SK-N-SH (cell line): ENCODE measurements around the gene DCST1. TPM values are rescaled to one million over a fixed set of nuclear protein-coding genes. Genes with fewer than 3 reads are reported as not detected.

ENCODE experiments used
- CTCF ChIA-PET: fragments of 300-600, 350-600 bp; formaldehyde crosslinking; extraction: SDS; loops from one replicate; lab custom pipeline; 2021; lab: Yijun Ruan, JAX
- POLR2A ChIA-PET: fragments of 350-600 bp; sonication (Branson Sonifier 250); formaldehyde crosslinking; extraction: SDS; loops from one replicate; lab custom pipeline; 2020; ENCODE audit warnings: antibody characterized with exemption, inconsistent platforms; lab: Yijun Ruan, JAX
- DNase-seq: peaks from one replicate; pipeline ENCODE4 v3.0.0; 2012
- H2AFZ ChIP-seq: fragments of 200-600 bp; sonication (generic); 2 replicates; pipeline ENCODE4 v1.8.1; 2016; ENCODE audit warnings: antibody characterized with exemption, mild to moderate bottlenecking, low read depth
- H3F3A ChIP-seq: fragments of 200-600 bp; sonication (generic); replicated peaks from 2 replicates; pipeline ENCODE3; 2016; ENCODE audit warnings: antibody characterized with exemption, mild to moderate bottlenecking; ENCODE audit not compliant: insufficient read depth
- H3K27ac ChIP-seq, 2 experiments: fragments of 200-500 bp in 1 of 2; fragments of 200-600 bp in 1 of 2; sonication (Bioruptor generic) in 1 of 2; sonication (generic), shearing (Covaris generic) in 1 of 2; 2 replicates each; pipeline versions ENCODE4 v1.5.1 to v1.6.1; 2014 to 2016; ENCODE audit warnings: low read depth in 2 of 2, inconsistent platforms in 1 of 2, low read length in 1 of 2, mild to moderate bottlenecking in 1 of 2, mixed read lengths in 1 of 2
- H3K27me3 ChIP-seq: fragments of 200-600 bp; sonication (generic), shearing (Covaris generic); 2 replicates; pipeline ENCODE4 v1.6.1; 2016; ENCODE audit warnings: mixed run types; ENCODE audit not compliant: insufficient read depth
- H3K36me3 ChIP-seq, 2 experiments: fragments of 200-500 bp in 1 of 2; fragments of 200-600 bp in 1 of 2; sonication (Bioruptor generic) in 1 of 2; sonication (generic) in 1 of 2; replicated peaks in 1 of 2; 2 replicates each; pipeline versions ENCODE3 to v1.5.1; 2014 to 2016; ENCODE audit warnings: low read length in 1 of 2, mild to moderate bottlenecking in 1 of 2; ENCODE audit not compliant: insufficient read depth in 2 of 2, control insufficient read depth in 1 of 2
- H3K4me1 ChIP-seq, 2 experiments: fragments of 200-500 bp in 1 of 2; fragments of 200-600 bp in 1 of 2; sonication (Bioruptor generic) in 1 of 2; sonication (generic), shearing (Covaris generic) in 1 of 2; 2 replicates each; pipeline versions ENCODE4 v1.5.1 to v1.6.1; 2014 to 2016; ENCODE audit warnings: low read depth in 1 of 2, low read length in 1 of 2, mixed run types in 1 of 2; ENCODE audit not compliant: insufficient read depth in 2 of 2, control insufficient read depth in 1 of 2
- H3K4me2 ChIP-seq: fragments of 200-600 bp; sonication (generic), shearing (Covaris generic); 2 replicates; pipeline ENCODE4 v1.6.1; 2017; ENCODE audit warnings: mixed run types
- H3K4me3 ChIP-seq, 2 experiments: fragments of 200-500 bp in 1 of 2; fragments of 200-600 bp in 1 of 2; sonication (Bioruptor generic) in 1 of 2; sonication (generic), shearing (Covaris generic) in 1 of 2; 2 replicates each; pipeline versions ENCODE4 v1.5.1 to v1.8.1; 2014 to 2016; ENCODE audit warnings: low read depth in 2 of 2, inconsistent platforms in 1 of 2, low read length in 1 of 2, mild to moderate bottlenecking in 1 of 2, mixed read lengths in 1 of 2, moderate library complexity in 1 of 2
- H3K79me2 ChIP-seq: fragments of 200-600 bp; sonication (generic); 2 replicates; pipeline ENCODE4 v1.8.1; 2017; ENCODE audit warnings: mild to moderate bottlenecking; ENCODE audit not compliant: insufficient read depth
- H3K9ac ChIP-seq: fragments of 200-600 bp; sonication (generic); 2 replicates; pipeline ENCODE4 v1.6.1; 2017; ENCODE audit warnings: mixed run types
- H3K9me2 ChIP-seq: fragments of 200-600 bp; sonication (generic); 2 replicates; pipeline ENCODE4 v1.6.1; 2017; ENCODE audit warnings: mixed run types
- H3K9me3 ChIP-seq: fragments of 200-600 bp; sonication (generic); 2 replicates; pipeline ENCODE4 v1.6.1; 2017; ENCODE audit warnings: mixed run types, mild to moderate bottlenecking, moderate library complexity
- H4K20me1 ChIP-seq: fragments of 200-600 bp; sonication (generic); 2 replicates; pipeline ENCODE4 v1.6.1; 2017; ENCODE audit warnings: mild to moderate bottlenecking, mixed run types; ENCODE audit not compliant: insufficient read depth
- CHD2 ChIP-seq: fragments of 150-350 bp; IDR thresholded peaks from 2 replicates; pipeline ENCODE4 v1.6.1; 2018; ENCODE audit warnings: low read length; ENCODE audit not compliant: partially characterized antibody
- CTCF ChIP-seq: fragments of 200-600 bp; sonication (generic); IDR thresholded peaks from 2 replicates; pipeline ENCODE4 v1.6.1; 2017; ENCODE audit warnings: antibody characterized with exemption, mild to moderate bottlenecking, moderate library complexity
- ELF1 ChIP-seq: IDR thresholded peaks from 2 replicates; pipeline ENCODE4 v1.4.0; 2012
- EP300 ChIP-seq, 2 experiments: IDR thresholded peaks; 2 replicates each; pipeline versions ENCODE4 v1.4.0 to v1.6.1; 2012; ENCODE audit warnings: borderline replicate concordance in 1 of 2, low read depth in 1 of 2, low read length in 1 of 2
- EZH2phosphoT487 ChIP-seq: fragments of 200-600 bp; sonication (generic); IDR thresholded peaks from 2 replicates; pipeline ENCODE4 v1.6.1; 2017; ENCODE audit warnings: low read depth, mixed run types, mild to moderate bottlenecking, antibody characterized with exemption, moderate library complexity, borderline replicate concordance
- FOXJ3 ChIP-seq: sonication (generic); formaldehyde crosslinking; IDR thresholded peaks from 2 replicates; pipeline ENCODE4 v1.5.1; 2020; ENCODE audit warnings: mild to moderate bottlenecking, missing genetic modification reagents
- GABPA ChIP-seq: IDR thresholded peaks from 2 replicates; pipeline ENCODE4 v1.4.0; 2012; ENCODE audit warnings: low read depth, mild to moderate bottlenecking
- GATA2 ChIP-seq: sonication (generic); formaldehyde crosslinking; IDR thresholded peaks from 2 replicates; pipeline ENCODE4 v1.5.0; 2020; ENCODE audit warnings: mild to moderate bottlenecking, missing genetic modification reagents
- JUND ChIP-seq: IDR thresholded peaks from 2 replicates; pipeline ENCODE4 v1.4.0; 2012
- PBX3 ChIP-seq: IDR thresholded peaks from 2 replicates; pipeline ENCODE4; 2012
- POLR2AphosphoS5 ChIP-seq: IDR thresholded peaks from 2 replicates; pipeline ENCODE4 v1.6.1; 2012; ENCODE audit warnings: low read depth, low read length
- RCOR1 ChIP-seq: fragments of 150-350 bp; IDR thresholded peaks from 2 replicates; pipeline ENCODE4 v1.6.1; 2017; ENCODE audit warnings: antibody characterized with exemption, low read length
- RFX5 ChIP-seq: IDR thresholded peaks from 2 replicates; pipeline ENCODE4 v1.6.1; 2012; ENCODE audit warnings: mild to moderate bottlenecking, improper control_type of control experiment, low read length
- RXRA ChIP-seq: IDR thresholded peaks from 2 replicates; pipeline ENCODE4 v1.4.0; 2012; ENCODE audit warnings: low read depth, mild to moderate bottlenecking, borderline replicate concordance
- SIN3A ChIP-seq: IDR thresholded peaks from 2 replicates; pipeline ENCODE4 v1.6.1; 2012; ENCODE audit warnings: low read depth, mild to moderate bottlenecking, low read length, moderate library complexity, borderline replicate concordance
- SMC3 ChIP-seq: IDR thresholded peaks from 2 replicates; pipeline ENCODE4 v1.6.1; 2012; ENCODE audit warnings: low read depth, low read length, improper control_type of control experiment
- TCF12 ChIP-seq: IDR thresholded peaks from 2 replicates; pipeline ENCODE4 v1.4.0; 2012
- TEAD4 ChIP-seq: IDR thresholded peaks from 2 replicates; pipeline ENCODE4 v1.4.0; 2012; ENCODE audit warnings: mild to moderate bottlenecking, borderline replicate concordance; ENCODE audit not compliant: insufficient read depth
- USF1 ChIP-seq: IDR thresholded peaks from 2 replicates; pipeline ENCODE4 v1.4.0; 2012; ENCODE audit warnings: low read depth, borderline replicate concordance
- USF2 ChIP-seq: fragments of 150-350 bp; IDR thresholded peaks from 2 replicates; pipeline ENCODE4 v1.6.1; 2017; ENCODE audit warnings: antibody characterized with exemption, low read length, low read depth, borderline replicate concordance
- WGBS: methylation state at CpG from one replicate; pipeline ENCODE4 v1.1.6; 2017; ENCODE audit warnings: low lambda C conversion rate; 5-methylcytosine and 5-hydroxymethylcytosine counted together
- polyA plus RNA-seq, 3 experiments: library from polyadenylated mRNA; depleted of rRNA; stranded (reverse); fragments of >200 nt; gene quantifications; 2 replicates each; pipeline ENCODE4 v1.2.3, GENCODE V29; 2012
- TF ChIP-seq, protein P1 (sequence below): IDR thresholded peaks from 2 replicates; pipeline ENCODE4 v1.4.0; 2012; ENCODE audit warnings: low read depth

DCST1 gene
- polyA plus RNA-seq, 1 of the 3 experiments (the other 2 are of a cell fraction) = not detected

- CTCF ChIA-PET = interaction anchor here (0.9 to 9.3 kb wide), 10 partner anchors 14 to 70 kb away, joined by 3 to 149 read pairs (median 4); partner anchors contain the start of genes ADAM15, EFNA3, LENEP and PYGO2
- no peaks in the 10 kb centered on the region for H4K20me1 ChIP-seq
- H3K27ac ChIP-seq = no peak overlapping the region
- no peak overlapping the region for H3K9ac ChIP-seq
- DNase-seq = no peak
- peaks cover 0 to 22% of the 10 kb centered on the region in 2 experiments for H3K36me3 ChIP-seq
- TF ChIP-seq, protein P1, sequence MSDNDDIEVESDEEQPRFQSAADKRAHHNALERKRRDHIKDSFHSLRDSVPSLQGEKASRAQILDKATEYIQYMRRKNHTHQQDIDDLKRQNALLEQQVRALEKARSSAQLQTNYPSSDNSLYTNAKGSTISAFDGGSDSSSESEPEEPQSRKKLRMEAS = no peak
- TF ChIP-seq CHD2 (no peak), GATA2 (CRISPR knock-in tag) (no peak), TEAD4 (no peak), FOXJ3 (no peak), SMC3 (no peak), PBX3 (no peak), GABPA (no peak)
- TF ChIP-seq, all 33 proteins: peak for 0
- no peaks in the 10 kb centered on the region for H3K79me2 ChIP-seq
- H2AFZ ChIP-seq = no peak overlapping the region
- H3K4me1 ChIP-seq = peaks cover 0 to 15% of the 10 kb centered on the region in 2 experiments; a peak in 1 of 4 replicates
- H3F3A ChIP-seq = peaks cover 6% of the 10 kb centered on the region
- POLR2A ChIA-PET = no interaction called here
- H3K9me2 ChIP-seq = no peaks in the 10 kb centered on the region
- H3K4me2 ChIP-seq = no peak overlapping the region
- H3K9me3 ChIP-seq = no peaks in the 10 kb centered on the region
- no peaks in the 10 kb centered on the region for H3K27me3 ChIP-seq
- H3K4me3 ChIP-seq = no peak overlapping the region
- WGBS = 93% methylated on average over 11 of the region's 31 CpGs
These were observed 18.7 kb upstream of the DCST1 start for GRCh38 chr1:155014709-155015508.

GRCh38 chr1:155015527-155016230, 17.9 kb upstream of the DCST1 start:
- Histone ChIP-seq H3K9me3 (no peaks in the 10 kb centered on the region), H3K27me3 (no peaks in the 10 kb centered on the region), H3K4me3 (no peak overlapping the region), H4K20me1 (no peaks in the 10 kb centered on the region), H3K4me2 (no peak overlapping the region), H3K9ac (no peak overlapping the region), H3K36me3 (peaks cover 0 to 22% of the 10 kb centered on the region in 2 experiments), H3K27ac (no peak overlapping the region), H3K4me1 (peaks cover 0 to 15% of the 10 kb centered on the region in 2 experiments; a peak in 1 of 4 replicates), H3K79me2 (no peaks in the 10 kb centered on the region), H2AFZ (no peak overlapping the region), H3F3A (peaks cover 6% of the 10 kb centered on the region), H3K9me2 (no peaks in the 10 kb centered on the region)
- WGBS = 93% methylated on average over 14 of the region's 16 CpGs
- ChIA-PET CTCF (interaction anchor here (0.7 to 9.3 kb wide), 16 partner anchors 8 to 76 kb away, joined by 3 to 149 read pairs (median 4); partner anchors contain the start of genes ADAM15, EFNA3, LENEP and PYGO2), POLR2A (no interaction called here)
- no peak for DNase-seq
- TF ChIP-seq RFX5 = no peak
- no peak for TF ChIP-seq SIN3A
- TF ChIP-seq RXRA = no peak
- no peak for TF ChIP-seq EP300 (IDR thresholded peaks at IDR 0.05; ENCODE audit: borderline replicate concordance in 1 of 2, low read depth in 1 of 2, low read length in 1 of 2)
- TF ChIP-seq EZH2phosphoT487 = no peak
- TF ChIP-seq TCF12 = no peak
- no peak for TF ChIP-seq POLR2AphosphoS5
- TF ChIP-seq CTCF = no peak
- no peak for TF ChIP-seq CHD2
- TF ChIP-seq FOXJ3 = no peak
- no peak for TF ChIP-seq JUND
- TF ChIP-seq USF1 = no peak
- TF ChIP-seq RCOR1 = no peak
- no peak for TF ChIP-seq TEAD4
- TF ChIP-seq SMC3 = no peak
- no peak for TF ChIP-seq ELF1
- TF ChIP-seq USF2 = no peak
